Measurements from ENCODE around the gene CUX1. TPM values are rescaled to one million over a fixed set of nuclear protein-coding genes. Genes with fewer than 3 reads are reported as not detected.
"Not testable (repeated sequence)": the region's sequence is repeated elsewhere in the genome, so short reads cannot be mapped to it uniquely, and the experiment has no call there.

The CUX1 gene
- total RNA-seq, 1 experiment from 2014 or later = 30.3 TPM

GRCh38 chr7:102303669-102304422, 486.4 kb downstream of the CUX1 start:
- DNase-seq (ENCODE audit: low read depth) = no peak

- no peak for DNase-seq (ENCODE audit: low read depth)
Measured at GRCh38 chr7:102304668-102305067, 487.2 kb downstream of the CUX1 start.

DNA sequence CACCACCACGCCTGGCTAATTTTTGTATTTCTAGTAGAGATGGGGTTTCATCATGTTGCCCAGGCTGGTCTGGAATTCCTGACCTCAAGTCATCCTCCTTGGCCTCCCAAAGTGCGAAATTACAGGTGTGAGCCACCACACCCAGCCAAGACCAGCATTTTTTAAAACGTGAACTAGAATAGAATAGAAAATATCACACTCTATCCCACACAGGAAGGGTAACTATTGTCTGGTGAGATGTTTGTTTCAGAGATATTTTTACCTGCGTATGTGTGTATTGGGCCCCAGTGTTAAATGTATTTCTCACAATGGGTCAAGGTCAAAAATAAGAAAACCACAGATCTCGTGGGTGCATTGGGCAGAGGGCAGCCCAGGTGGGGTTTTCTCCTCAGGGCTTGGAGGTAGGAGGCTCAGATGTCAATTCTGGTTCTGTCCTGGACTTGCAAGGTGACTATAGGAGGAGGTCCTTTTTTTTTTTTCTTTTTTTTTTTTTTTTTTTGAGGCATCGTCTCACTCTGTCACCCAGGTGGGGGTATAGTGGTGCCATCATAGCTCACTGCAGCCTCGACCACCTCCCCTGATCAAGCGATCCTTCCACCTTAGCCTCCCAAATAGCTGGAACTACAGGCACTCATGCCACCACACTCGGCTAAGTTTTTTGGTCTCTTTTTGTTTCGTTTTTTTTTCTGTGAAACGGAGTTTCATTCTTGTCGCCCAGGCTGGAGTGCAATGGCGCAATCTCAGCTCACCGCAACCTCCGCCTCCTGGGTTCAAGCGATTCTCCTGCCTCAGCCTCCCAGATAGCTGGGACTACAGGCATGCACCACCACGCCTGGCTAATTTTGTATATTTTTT, 488.2 kb downstream of the CUX1 start:
- DNase-seq (ENCODE audit: low read depth) = no peak

DNA sequence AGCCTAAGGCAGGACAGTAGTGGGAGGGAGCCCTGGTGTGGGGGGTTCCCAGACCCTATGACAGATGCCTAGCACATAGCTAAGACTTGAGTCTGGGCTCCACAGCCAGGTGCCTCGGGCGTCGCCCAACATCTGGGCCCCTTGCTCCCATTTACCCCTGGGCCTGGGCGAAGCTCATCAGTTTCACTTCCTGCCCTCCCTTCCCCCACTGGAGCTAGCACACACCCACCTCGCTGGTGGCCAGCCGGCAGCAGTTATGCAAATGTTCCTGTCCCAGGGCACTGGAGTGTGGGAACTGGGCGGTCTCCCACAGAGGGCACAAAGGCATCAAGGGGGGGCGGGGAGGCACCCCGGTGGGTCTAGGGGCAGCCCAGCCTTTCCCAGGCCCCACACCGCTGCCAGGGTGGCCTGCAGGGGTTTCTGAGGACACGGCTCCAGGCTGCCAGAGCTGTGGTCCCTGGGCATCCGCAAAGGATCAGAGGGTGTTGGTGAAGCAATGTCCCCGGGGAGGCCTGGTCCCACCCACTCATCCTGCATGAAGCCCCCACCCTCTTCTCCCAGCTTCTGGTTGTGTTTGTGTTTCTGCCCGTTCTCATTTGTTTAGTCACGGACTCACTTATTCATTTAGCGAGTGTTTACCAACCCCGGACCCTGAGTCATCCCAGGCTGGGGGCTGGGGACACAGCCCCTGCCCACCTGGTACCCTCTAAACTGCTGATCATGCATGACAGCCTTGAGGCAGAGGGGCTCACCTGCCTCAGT, 489.7 kb downstream of the CUX1 start:
- DNase-seq (ENCODE audit: low read depth) = peak; percentile 94

DNA sequence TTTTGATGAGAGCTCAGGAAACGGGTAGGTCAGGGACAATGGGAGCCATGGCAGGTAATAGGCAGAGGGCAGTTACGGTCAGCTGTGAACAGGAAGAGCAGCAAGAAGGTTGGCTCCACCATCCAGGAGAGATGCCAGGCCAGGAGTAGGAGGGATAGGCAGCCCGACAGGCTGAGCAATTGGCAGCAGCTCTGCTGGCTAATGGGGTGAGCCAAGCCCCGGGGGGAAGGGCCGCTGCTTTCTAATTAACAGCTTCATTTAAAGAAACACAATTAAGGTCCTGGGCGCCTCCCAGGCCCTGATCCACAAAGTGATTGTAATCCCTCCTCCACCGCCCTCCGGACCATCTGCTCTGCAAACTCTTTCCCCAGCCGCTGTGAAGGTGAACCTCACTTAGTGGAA, 493.0 kb downstream of the CUX1 start:
- no peak for DNase-seq (ENCODE audit: low read depth)

DNA sequence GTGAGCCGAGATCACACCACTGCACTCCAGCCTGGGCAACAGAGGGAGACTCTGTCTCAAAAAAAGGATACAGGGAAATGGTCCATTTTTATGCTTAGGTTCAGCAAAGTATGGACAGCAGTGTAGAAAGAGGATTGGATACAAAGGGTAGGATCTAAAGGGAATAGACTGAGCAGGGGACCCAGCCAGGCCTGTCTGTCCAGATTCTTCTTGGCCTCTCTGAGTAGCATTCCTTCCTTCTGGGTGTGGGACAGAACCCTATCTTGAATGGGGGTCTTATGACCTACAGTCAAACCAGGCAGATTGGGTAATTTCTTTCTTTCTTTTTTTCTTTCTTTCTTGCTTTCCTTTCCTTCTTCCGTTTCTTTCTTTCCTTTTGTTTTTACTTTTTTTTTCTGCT, 494.9 kb downstream of the CUX1 start:
- no peak for DNase-seq (ENCODE audit: low read depth)

- no peak for DNase-seq (ENCODE audit: low read depth)
Measured at GRCh38 chr7:102313997-102314780, 496.8 kb downstream of the CUX1 start.

DNA sequence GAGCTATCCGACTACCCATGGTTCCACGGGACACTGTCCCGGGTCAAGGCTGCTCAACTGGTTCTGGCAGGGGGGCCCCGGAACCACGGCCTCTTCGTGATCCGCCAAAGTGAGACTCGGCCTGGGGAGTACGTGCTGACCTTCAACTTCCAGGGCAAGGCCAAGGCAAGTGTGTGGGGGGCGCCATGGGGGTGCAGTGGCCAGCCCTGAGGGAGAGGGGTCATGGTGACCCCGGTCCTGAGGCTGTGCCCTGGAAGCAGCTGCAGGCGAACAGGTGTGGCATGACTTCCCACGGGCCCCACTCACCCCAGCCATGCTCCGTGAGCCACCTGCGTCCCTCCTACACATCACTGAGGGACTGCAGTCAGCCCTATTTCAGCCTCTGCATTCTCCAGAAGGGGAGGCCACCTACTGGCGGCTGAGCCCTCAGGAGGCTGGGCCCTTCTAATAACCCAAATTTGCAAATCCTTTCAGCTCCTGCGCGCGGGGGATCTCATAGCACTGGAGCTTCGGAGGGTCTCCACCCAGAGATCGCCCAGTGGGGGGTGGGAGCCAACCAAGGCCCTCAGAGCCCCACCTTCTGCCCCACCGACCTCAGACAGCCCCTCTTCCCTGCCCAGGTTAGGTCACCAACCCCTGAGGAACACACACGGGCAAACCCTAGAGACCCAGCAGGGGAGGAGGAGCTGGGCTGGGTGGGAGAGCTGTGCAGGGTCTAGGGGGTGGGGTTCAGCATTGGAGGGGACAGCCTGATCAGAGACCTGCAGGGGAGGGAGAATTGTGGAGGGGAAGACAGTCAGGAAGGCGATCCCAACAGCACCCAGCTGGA, 500.0 kb downstream of the CUX1 start:
- no peak for DNase-seq (ENCODE audit: low read depth)

- peak; percentile 71 for DNase-seq (ENCODE audit: low read depth)
Measured at GRCh38 chr7:102318482-102318971, 501.1 kb downstream of the CUX1 start.

- no peak for DNase-seq (ENCODE audit: low read depth)
Measured at GRCh38 chr7:102319671-102320070, 502.2 kb downstream of the CUX1 start.

DNA sequence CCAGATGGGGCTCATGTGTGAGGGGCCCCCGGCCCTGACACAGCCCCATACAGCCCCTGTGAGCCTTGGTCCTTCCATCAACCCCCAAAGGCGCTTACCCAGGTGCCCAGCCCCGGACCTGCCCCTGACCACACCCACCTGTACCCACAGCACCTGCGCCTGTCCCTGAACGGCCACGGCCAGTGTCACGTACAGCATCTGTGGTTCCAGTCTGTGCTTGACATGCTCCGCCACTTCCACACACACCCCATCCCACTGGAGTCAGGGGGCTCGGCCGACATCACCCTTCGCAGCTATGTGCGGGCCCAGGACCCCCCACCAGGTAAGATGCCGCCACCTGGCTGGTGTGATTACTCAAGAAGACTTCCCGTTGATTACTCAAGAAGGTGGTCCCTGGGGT, 502.8 kb downstream of the CUX1 start:
- DNase-seq (ENCODE audit: low read depth) = no peak

DNA sequence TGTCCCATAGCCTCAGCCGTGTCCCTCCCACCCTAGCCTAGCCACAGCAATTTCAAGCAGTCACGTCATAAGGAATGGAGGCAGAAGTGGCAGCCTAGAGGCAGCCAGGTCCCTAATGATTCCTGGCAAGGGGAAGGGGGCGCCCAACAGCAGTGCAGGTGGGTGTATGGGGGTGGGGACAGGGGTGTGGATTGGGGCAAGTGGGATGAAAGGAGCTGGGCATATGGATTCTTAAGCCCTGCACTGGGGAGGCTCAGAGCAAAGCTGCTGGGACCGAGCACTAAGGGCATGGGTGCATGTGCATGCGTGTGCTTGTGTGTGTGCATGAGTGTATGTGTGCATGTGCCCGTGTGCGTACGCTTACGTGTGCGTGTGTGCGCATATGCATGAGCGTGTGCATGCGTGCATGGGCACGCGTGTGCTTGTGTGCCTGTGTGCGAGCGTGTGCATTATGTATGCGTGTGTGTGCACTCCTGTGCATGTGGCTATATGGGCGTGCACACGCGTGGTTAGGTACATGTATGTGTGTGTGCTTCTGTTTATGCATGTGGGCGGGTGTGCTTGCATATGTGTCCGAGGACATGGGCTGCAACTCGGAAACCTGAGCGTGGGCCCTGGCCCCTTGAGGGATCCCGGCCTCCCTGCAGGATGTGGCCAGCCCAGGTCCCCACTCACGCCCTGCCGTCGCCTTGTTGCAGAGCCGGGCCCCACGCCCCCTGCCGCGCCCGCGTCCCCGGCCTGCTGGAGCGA, 503.4 kb downstream of the CUX1 start:
- DNase-seq (ENCODE audit: low read depth) = no peak

DNA sequence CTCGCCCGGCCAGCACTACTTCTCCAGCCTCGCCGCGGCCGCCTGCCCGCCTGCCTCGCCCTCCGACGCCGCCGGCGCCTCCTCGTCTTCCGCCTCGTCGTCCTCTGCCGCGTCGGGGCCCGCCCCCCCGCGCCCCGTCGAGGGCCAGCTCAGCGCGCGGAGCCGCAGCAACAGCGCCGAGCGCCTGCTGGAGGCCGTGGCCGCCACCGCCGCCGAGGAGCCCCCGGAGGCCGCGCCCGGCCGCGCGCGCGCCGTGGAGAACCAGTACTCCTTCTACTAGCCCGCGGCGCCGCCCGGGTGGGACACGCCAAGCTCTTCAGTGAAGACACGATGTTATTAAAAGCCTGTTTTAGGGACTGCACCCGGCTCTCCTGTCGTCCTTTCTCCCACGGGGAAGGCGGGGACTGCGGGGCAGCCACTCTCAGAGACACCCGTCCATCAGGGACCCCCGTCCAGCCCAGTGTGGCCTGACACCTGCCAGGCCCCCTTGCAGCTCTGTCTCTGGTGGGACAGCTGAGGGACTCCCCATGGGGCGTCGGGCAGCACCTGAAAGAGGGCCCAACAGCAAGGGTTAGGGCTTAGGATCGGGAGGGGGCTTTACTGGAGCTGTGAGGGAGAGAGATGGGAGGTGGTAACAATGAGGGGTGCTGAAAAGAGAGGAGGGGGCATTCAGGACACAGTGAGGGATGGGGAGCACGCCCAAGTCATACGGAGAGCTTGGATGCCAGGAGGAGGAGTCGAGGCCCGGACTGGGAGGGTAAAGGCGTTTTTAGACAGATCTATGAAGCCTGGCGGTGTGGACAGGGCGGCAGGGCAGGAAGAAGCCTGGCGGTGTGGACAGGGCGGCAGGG, 504.1 kb downstream of the CUX1 start:
- DNase-seq (ENCODE audit: low read depth) = no peak

DNA sequence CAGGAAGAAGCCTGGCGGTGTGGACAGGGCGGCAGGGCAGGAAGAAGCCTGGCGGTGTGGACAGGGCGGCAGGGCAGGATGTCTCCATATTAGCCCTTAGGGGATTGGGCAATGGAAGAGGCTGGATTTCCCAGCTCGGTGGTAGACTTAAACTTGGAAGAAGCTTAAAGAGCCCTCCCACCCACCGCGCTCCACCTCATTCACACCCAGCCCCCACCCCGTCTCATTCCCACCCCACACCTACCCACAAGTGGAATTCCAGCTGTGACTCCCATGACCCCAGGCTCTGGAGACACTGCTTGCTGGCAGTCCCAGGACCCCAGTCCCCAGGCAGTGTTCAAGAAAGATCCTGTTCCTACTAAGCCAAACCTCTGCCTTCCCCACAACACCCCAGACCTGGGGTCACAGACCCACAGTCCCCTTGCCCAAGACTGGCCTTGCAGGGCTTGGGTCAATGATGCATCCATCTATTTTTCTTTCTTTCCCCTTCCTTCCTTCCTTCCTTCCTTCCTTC, 504.8 kb downstream of the CUX1 start:
- DNase-seq (ENCODE audit: low read depth) = no peak

GRCh38 chr7:102323914-102324195, 506.4 kb downstream of the CUX1 start:
- no peak for DNase-seq (ENCODE audit: low read depth)

GRCh38 chr7:102325106-102325505, 507.7 kb downstream of the CUX1 start:
- not testable (repeated sequence) for DNase-seq (ENCODE audit: low read depth)

- no peak for DNase-seq (ENCODE audit: low read depth)
Measured at GRCh38 chr7:102326157-102326889, 508.9 kb downstream of the CUX1 start.

DNA sequence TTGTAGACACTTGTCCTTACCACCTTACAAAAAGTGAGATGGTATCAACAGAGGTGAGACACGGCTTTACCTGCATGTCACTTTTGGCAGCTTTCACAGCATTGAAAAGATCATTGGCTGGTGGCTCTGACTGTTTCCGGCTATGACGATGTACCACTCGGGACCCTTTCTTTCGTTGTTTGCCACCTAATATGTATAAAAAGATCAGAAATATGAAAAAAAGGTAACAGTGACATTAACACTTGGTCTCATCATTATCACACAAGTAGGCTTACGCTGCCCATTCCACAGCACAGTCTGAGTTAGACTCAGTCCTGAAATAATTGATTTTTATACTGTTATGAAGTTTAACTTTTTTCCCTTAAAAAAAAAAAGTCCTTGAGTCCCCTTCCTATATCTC, 509.8 kb downstream of the CUX1 start:
- not testable (repeated sequence) for DNase-seq (ENCODE audit: low read depth)

Measured in Daoy (cell line).